GM13977 (cell line): ENCODE results near the gene GPR78.

Source experiments
- DNase-seq: peaks from one replicate; pipeline ENCODE4 v3.0.0; 2012; ENCODE audit warnings: low spot score
- in situ Hi-C: fragments of 300-500 bp; cut with MboI; formaldehyde crosslinking; loops from one replicate; pipeline ENCODE4 v1.12.0; 2022; ENCODE audit warnings: low sequenced_read_pairs, low pct_unique_long_range_greater_than_20kb, mixed read lengths, inconsistent platforms; ENCODE audit not compliant: unreplicated experiment
- TF ChIP-seq, protein P1 (sequence below): IDR thresholded peaks from 2 replicates; pipeline ENCODE4 v1.5.1; 2012; ENCODE audit warnings: mild to moderate bottlenecking, control low read depth; ENCODE audit not compliant: insufficient read depth; ENCODE audit errors: extremely low read depth, missing control alignments

GPR78 gene

DNA sequence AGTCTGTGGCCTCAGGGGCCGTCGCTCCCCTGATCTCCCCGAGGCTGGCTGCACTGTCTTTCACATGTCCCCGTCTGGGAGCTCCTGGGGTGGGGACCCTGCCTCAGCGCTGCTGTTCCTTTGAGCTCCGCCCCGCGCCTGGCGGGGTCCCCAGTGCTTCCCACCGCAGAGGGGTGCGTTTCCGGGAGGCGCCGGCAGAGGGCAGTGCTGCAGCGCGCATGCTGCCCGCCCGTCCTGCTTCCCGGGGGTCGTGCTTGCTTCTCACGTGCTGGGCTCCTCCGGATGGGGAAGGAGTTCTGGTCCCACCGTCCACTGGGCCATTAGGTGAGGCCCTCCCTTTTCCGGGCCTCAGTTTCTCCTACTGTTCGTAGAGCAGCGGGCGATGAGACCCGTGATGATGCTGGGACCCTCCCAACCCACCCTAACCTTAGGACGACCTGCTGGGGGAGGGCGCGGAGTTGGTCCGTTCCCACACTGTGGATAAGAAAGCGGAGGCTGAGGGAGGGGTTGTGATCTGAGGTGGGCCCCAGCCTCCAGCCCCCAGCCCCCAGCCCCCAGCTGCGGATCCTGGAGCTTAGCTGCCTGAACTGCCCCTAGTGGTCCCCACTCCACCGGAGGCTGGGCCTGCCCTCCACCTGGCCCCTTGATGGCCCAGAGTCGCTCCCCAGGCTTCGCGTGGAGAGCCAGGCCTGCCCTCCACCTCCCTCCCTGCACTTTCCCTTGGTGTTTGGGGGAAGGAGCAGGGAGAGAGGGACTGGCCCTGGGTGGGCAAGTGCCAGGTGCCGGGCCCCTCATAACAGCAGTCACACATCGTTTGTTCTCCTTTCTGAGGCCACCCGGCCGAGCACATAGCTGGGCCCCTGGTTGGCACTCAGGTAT is 27.6 kb downstream of the GPR78 start:
- TF ChIP-seq, protein P1, sequence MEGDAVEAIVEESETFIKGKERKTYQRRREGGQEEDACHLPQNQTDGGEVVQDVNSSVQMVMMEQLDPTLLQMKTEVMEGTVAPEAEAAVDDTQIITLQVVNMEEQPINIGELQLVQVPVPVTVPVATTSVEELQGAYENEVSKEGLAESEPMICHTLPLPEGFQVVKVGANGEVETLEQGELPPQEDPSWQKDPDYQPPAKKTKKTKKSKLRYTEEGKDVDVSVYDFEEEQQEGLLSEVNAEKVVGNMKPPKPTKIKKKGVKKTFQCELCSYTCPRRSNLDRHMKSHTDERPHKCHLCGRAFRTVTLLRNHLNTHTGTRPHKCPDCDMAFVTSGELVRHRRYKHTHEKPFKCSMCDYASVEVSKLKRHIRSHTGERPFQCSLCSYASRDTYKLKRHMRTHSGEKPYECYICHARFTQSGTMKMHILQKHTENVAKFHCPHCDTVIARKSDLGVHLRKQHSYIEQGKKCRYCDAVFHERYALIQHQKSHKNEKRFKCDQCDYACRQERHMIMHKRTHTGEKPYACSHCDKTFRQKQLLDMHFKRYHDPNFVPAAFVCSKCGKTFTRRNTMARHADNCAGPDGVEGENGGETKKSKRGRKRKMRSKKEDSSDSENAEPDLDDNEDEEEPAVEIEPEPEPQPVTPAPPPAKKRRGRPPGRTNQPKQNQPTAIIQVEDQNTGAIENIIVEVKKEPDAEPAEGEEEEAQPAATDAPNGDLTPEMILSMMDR = peak; percentile 97
- DNase-seq = peak; percentile 85
- in situ Hi-C loops = no loop called here

GRCh38 chr4:8608714-8609391 is 28.7 kb downstream of the GPR78 start:
- no peak for DNase-seq
- in situ Hi-C loops = no loop called here
- TF ChIP-seq, protein P1 = no peak

GRCh38 chr4:8609406-8609805 is 29.2 kb downstream of the GPR78 start:
- no peak for DNase-seq
- TF ChIP-seq, protein P1 = no peak
- in situ Hi-C loops = no loop called here

- no peak for DNase-seq
- in situ Hi-C loops = no loop called here
- TF ChIP-seq, protein P1 = no peak
Measured at GRCh38 chr4:8609824-8610350, 29.7 kb downstream of the GPR78 start.

- TF ChIP-seq, protein P1 = no peak
- in situ Hi-C loops = no loop called here
- no peak for DNase-seq
Measured at GRCh38 chr4:8610858-8611616, 30.8 kb downstream of the GPR78 start.

- TF ChIP-seq, protein P1 = no peak
- in situ Hi-C loops = no loop called here
- DNase-seq = no peak
Measured at GRCh38 chr4:8612646-8613045, 32.5 kb downstream of the GPR78 start.
